ENCODE measurements around the gene CC2D1A.

The CC2D1A gene

DNA sequence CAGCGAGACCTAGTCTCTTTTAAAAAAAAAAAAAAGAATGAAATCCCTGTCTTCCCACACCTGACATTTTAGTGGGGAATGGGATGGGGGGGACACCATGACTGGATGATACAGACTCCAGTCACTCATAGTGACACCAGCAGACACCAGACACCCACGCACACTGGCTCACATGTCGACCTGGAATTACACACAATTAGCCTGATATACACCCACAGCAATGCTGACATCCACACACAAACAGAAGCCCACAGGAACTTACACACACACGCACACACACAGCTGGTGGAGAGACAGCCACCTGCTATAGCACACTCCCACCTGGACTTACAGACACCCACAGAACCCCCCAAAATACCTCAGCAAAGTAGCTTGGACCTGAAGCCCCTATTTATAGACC, 37.3 kb upstream of the CC2D1A start:
- Mint-ChIP-seq H3K36me3 (ENCODE audit: low read depth) (no peaks in the 10 kb centered on the region), H3K27ac (peak overlapping the region in 2 of 3 experiments; percentile 70 to 96), H3K4me1 (peaks cover 64% of the 10 kb centered on the region), H3K27me3 (ENCODE audit: low read depth) (peaks cover 5% of the 10 kb centered on the region), H3K4me3 (peak overlapping the region; percentile 12 to 82 (median 75)), H3K9me3 (no peaks in the 10 kb centered on the region)
- TF ChIP-seq, protein P1, sequence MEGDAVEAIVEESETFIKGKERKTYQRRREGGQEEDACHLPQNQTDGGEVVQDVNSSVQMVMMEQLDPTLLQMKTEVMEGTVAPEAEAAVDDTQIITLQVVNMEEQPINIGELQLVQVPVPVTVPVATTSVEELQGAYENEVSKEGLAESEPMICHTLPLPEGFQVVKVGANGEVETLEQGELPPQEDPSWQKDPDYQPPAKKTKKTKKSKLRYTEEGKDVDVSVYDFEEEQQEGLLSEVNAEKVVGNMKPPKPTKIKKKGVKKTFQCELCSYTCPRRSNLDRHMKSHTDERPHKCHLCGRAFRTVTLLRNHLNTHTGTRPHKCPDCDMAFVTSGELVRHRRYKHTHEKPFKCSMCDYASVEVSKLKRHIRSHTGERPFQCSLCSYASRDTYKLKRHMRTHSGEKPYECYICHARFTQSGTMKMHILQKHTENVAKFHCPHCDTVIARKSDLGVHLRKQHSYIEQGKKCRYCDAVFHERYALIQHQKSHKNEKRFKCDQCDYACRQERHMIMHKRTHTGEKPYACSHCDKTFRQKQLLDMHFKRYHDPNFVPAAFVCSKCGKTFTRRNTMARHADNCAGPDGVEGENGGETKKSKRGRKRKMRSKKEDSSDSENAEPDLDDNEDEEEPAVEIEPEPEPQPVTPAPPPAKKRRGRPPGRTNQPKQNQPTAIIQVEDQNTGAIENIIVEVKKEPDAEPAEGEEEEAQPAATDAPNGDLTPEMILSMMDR (IDR thresholded peaks at IDR 0.05; ENCODE audit: unreplicated experiment in 3 of 3), result no peak

GRCh38 chr19:13869281-13869680, 36.7 kb upstream of the CC2D1A start:
- H3K4me1 Mint-ChIP-seq, result peaks cover 62% of the 10 kb centered on the region
- peak overlapping the region; percentile 34 to 96 (median 82) for H3K27ac Mint-ChIP-seq
- H3K27me3 Mint-ChIP-seq (ENCODE audit: low read depth), result peaks cover 4% of the 10 kb centered on the region
- H3K36me3 Mint-ChIP-seq (ENCODE audit: low read depth), result no peaks in the 10 kb centered on the region
- TF ChIP-seq, protein P1 (IDR thresholded peaks at IDR 0.05; ENCODE audit: unreplicated experiment in 3 of 3), result no peak
- H3K4me3 Mint-ChIP-seq, result peak overlapping the region; percentile 21 to 82 (median 64)
- no peaks in the 10 kb centered on the region for H3K9me3 Mint-ChIP-seq

DNA sequence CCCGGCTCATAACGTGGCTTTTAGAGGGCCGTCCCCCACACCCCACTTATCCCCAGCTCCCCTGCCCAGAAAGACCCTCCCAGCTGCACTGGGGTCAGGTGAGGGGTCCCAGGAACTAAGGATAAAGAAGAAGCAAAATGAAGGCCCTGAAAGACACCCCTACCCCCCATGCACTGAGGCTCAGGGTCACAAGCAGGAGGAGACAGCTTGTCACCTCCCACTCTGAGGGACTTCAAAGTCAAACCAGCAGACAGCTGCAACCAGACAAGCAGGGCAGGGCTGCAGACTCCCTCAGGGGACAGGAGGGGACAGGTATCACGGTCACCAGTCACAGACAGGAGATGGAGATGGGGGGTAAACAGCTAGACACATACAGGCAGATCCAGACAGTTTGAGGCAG, 35.1 kb upstream of the CC2D1A start:
- H3K4me3 Mint-ChIP-seq, result peak overlapping the region; percentile 17 to 51 (median 40)
- no peaks in the 10 kb centered on the region for H3K36me3 Mint-ChIP-seq (ENCODE audit: low read depth)
- no peaks in the 10 kb centered on the region for H3K9me3 Mint-ChIP-seq
- peaks cover 61% of the 10 kb centered on the region for H3K4me1 Mint-ChIP-seq
- peak overlapping the region; percentile 9 to 67 (median 61) for H3K27ac Mint-ChIP-seq
- H3K27me3 Mint-ChIP-seq (ENCODE audit: low read depth), result no peaks in the 10 kb centered on the region
- TF ChIP-seq, protein P1 (IDR thresholded peaks at IDR 0.05; ENCODE audit: unreplicated experiment in 3 of 3), result no peak

DNA sequence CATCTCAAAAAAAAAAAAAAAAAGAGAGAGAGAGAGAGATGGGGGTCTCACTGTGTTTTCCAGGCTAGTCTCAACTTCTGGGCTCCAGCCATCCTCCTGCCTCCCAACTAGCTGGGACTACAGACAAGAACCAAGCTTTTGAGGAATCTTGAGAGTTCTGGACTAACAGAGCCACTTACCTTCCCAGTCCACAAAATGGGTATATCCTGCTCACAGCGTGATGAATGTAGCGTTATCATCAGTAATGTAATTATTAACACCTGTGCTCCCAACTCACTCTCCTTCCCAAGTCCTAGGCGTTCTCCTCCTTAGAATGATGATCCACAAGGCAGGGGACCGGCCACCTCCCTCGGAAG, 33.7 kb upstream of the CC2D1A start:
- Mint-ChIP-seq H3K27ac (peak overlapping the region in 2 of 3 experiments; percentile 90 to 94), H3K36me3 (ENCODE audit: low read depth) (no peaks in the 10 kb centered on the region), H3K9me3 (no peaks in the 10 kb centered on the region), H3K27me3 (ENCODE audit: low read depth) (no peaks in the 10 kb centered on the region), H3K4me1 (peaks cover 52% of the 10 kb centered on the region), H3K4me3 (peak overlapping the region; percentile 83 to 89 (median 88))
- TF ChIP-seq, protein P1 (IDR thresholded peaks at IDR 0.05; ENCODE audit: unreplicated experiment in 3 of 3), result no peak

- Mint-ChIP-seq H3K27me3 (ENCODE audit: low read depth) (no peaks in the 10 kb centered on the region), H3K36me3 (ENCODE audit: low read depth) (no peaks in the 10 kb centered on the region), H3K27ac (peak overlapping the region; percentile 44 to 94 (median 90)), H3K4me1 (peaks cover 46% of the 10 kb centered on the region), H3K4me3 (peak overlapping the region; percentile 83 to 89 (median 88)), H3K9me3 (no peaks in the 10 kb centered on the region)
- TF ChIP-seq, protein P1 (IDR thresholded peaks at IDR 0.05; ENCODE audit: unreplicated experiment in 3 of 3), result peak in 1 of 3 experiments; percentile 12
Measured at GRCh38 chr19:13872695-13873389, 33.2 kb upstream of the CC2D1A start.

All from nephron (organoid).